ENCODE data around the gene PBX2. TPM values are rescaled to one million over a fixed set of nuclear protein-coding genes. Genes with fewer than 3 reads are reported as not detected.

PBX2 gene
- polyA plus RNA-seq, 3 donors = 180 to 191 (median 190) TPM

- no peak for DNase-seq
Measured at GRCh38 chr6:32176476-32177182, 13.4 kb downstream of the PBX2 start.

DNA sequence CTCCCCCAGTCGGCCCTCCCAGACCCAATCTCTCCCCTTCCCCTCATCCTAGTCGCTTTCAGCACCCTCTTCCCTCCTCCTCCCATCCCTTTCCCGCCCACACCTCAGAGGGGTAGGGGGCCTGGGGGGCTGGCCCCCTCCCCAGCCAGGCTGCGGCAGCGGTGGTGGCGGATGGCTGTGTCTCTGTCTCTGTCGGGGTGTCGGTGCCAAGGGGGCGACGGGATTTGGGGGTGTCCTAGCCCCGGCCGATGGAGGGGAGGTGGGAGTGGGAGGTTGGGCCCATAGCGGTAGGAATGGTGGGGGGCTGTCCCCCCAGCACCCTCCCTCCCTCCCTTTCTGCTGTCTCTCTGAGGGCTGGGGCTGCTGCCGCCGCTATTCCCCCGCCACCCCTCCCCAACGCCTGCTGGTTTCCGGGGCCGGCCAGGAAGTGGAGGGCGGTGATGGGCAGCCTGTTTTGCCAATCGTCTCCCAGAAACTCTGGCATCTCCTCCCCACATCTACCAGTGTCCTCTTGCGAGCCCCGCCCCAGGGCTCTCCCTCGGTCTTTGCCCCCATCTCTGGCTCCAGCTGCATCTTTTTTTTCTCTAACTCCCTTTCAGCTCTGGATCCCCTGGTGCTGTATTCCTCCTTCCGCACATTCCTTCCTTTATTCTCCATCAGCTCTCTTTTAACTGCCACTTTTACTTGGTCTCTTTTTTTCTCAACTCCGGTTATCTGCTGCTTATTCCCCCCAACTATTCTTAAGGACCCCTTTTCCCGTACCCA is 14.1 kb downstream of the PBX2 start, which contains the start of gene AGPAT1:
Gene AGPAT1, minus strand, starts transcription at position 374 of the 765 bp plus-strand sequence. CDS start 4,588 bp downstream, outside the sequence.
- peak; percentile 97 for DNase-seq

GRCh38 chr6:32175322-32175710 is 14.7 kb downstream of the PBX2 start:
- DNase-seq = no peak

DNA sequence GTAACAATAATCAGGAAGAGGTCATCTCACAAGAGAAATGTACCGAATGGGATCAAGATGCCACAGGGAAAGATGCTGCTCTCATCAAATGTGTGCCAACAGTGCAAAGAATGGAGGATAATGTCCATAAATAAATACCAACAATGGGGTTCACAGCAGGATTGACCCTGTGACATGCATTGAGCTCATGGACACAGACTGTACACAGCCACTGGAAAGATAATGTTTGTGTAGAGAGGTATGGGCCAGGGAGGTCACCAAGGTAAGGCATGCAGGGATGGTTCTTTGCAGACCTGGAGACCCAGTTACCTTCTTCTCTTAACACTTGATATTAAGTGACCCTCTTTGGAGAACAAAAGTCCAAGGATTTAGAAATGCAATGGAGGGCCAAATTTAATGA is 15.6 kb downstream of the PBX2 start:
- no peak for DNase-seq

DNA sequence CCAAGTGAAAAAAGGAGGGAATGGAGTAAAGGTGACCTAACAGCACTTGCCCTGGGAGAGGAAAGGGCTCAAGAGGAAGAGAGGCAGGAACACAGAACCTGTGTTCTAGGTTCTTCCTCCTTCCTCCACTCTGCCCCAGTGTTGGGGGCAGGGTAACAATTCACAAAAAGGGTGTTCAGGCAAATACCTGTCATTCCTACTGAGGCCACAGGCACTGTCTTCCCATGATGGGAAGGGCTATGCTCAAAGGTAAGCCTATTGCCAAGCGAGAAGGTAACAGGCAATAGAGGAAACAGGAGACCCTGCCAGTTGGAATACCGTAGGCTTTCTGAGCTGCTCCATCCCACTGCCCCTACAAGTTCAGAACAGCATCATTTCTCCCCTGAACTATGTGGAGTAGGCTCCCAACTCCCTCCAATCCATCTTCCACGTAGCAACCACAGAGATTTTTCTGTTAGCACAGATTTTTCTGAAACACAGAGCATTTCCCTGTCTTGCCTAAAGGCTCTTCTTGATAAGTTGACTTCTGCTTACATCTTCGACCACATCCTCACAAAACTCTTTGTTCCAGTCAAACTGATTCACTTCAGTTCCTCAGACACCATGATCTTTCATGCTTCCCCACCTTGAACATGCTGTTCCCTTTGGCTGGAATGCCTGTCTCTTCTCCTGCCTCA is 16.8 kb downstream of the PBX2 start:
- DNase-seq = no peak

GRCh38 chr6:32171234-32171633 is 18.8 kb downstream of the PBX2 start:
- DNase-seq = no peak

- DNase-seq = no peak
Measured at GRCh38 chr6:32170294-32170693, 19.7 kb downstream of the PBX2 start.

DNA sequence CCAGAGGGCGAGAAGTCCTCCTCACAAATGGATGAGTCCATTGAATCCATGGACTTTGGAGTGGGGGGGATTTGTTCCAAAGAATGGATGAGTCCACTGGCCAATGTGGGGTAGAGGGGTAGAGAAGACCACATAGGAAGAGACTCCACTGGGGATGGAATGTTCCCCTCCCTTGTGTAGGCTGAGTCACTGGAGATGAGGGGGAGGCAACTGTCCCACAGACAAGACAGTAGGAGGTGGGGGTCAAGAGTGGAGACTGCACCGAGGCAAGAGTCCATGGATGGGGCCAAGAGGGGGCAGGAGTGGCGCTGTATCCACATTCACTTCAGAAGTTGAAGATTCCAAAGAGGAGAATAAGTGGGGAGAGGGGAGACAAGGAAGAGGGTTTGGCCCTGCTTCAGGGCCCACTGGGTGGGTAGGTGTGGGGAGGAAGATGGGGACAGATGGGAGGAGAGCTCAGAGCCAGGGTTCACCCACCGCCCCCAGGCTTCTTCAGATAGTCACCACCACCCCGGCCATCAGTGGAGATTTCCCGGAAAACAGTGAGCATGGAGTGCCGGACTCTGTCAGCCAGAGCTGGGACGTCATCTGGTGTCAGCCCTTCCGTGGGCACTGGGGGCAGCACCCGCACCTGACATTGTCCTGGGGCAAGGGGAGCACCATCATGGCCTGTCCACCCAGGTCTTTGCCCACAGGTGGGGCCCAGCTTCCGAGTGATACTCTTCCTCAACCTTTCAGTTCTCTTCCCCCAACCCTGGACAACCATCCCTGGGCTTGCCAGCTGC is 21.0 kb downstream of the PBX2 start:
- DNase-seq = no peak

- DNase-seq = no peak
Measured at GRCh38 chr6:32168350-32168749, 21.7 kb downstream of the PBX2 start.

- DNase-seq = no peak
Measured at GRCh38 chr6:32167761-32168262, 22.2 kb downstream of the PBX2 start.

DNA sequence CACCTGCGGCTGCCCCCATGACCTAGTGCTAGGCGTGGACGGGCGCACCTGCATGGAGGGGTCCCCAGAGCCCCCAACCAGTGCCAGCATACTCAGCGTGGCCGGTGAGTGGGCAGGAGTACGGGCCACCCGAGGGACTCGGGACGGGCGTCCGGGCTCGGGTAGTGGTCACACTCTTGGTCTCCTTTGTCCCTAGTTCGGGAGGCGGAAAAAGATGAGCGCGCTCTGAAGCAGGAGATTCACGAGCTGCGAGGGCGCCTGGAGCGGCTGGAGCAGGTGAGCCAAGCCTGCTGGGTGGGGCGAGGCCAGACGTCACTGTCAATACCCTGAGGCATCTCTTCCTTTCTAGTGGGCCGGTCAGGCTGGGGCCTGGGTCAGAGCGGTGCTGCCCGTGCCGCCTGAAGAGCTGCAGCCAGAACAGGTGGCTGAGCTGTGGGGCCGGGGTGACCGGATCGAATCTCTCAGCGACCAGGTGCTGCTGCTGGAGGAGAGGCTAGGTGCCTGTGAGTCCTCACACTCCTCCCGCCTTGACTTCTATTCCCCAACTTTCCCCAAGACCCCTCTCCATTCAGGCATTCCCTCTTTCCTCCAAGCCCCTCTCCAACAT is 22.7 kb downstream of the PBX2 start:
- no peak for DNase-seq

GRCh38 chr6:32166411-32167061 is 23.5 kb downstream of the PBX2 start:
- no peak for DNase-seq

DNA sequence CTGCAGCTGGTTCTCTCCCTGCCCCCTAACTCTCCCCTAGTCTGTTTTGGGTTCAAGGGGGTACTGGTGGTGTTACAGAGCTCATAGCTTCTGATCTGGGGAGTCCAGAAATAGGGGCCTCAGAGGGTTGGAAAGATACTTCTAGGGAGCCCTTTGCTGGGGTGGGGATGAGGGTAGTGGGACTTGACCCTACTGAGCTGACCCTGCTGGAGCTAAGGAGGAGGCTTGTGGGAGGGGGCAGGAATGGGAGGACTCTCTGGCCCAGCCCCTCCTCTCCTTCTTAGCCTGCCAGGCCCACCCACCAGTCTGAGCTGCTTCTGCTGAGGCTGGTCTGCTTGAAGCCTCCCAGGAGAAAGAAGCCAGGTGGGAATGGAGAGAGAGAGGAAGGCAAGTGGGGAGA is 25.7 kb downstream of the PBX2 start, which contains the start of gene EGFL8:
Gene EGFL8, plus strand, starts transcription at position 301 of the 400 bp plus-strand sequence. CDS start 1,571 bp downstream, outside the sequence.
- no peak for DNase-seq

- no peak for DNase-seq
Measured at GRCh38 chr6:32163559-32164258, 26.3 kb downstream of the PBX2 start.

DNA sequence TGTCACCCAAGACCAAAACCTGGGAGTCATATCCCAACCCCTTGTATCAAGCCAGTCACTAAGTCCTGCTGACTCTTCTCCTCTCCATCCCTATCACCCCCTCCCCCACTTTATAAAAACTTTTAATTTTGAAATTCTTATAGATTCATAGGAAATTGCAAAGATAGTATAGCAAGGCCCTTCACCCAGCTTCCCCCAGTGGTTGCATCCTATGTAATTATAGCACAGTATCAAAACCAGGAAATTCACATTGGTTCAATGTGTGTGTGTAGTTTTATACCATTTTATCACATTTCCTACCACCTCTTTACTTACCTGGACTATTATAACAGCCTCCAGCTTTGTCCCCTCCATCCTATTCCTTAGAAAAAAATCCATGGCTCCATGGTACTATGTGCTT is 31.9 kb downstream of the PBX2 start:
- no peak for DNase-seq

GRCh38 chr6:32156891-32157290 is 33.1 kb downstream of the PBX2 start:
- no peak for DNase-seq

DNA sequence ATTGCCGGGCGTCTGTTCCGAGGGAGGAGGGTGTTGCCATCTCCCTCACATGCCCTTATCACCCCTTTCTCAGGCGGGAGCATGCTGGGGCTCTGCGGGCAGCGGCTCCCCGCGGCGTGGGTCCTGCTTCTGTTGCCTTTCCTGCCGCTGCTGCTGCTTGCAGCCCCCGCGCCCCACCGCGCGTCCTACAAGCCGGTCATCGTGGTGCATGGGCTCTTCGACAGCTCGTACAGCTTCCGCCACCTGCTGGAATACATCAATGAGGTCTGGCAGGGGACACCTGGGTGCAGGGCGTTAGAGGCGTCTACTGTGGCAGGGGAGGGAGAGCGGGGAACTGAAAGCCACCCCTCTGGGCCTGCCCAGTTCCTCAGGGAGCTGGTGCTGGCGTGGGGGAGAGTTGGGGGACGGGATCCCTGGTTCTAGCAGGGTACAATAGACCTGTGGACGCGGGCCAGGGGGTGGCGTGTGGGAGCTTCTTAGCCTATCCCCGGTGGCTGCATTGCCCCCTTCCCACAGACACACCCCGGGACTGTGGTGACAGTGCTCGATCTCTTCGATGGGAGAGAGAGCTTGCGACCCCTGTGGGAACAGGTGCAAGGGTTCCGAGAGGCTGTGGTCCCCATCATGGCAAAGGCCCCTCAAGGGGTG is 35.4 kb downstream of the PBX2 start:
- DNase-seq = peak; percentile 84

- DNase-seq = peak; percentile 96
Measured at GRCh38 chr6:32153564-32154513, 36.2 kb downstream of the PBX2 start, which contains the start of gene PPT2. PPT2 (plus strand) TSS chr6:32154141; CDS start chr6:32154595, 454 bp downstream.
